GM12891 (cell line): ENCODE results near the gene ADAM29.
A peak's percentile ranks its signal among the peaks of the same experiment; 100 is the strongest.
"Not testable (repeated sequence)": the region's sequence is repeated elsewhere in the genome, so short reads cannot be mapped to it uniquely, and the experiment has no call there.

Experiments used
- DNase-seq: peaks from one replicate; pipeline ENCODE4 v3.0.0; 2011; ENCODE audit warnings: low spot score; ENCODE audit not compliant: insufficient read length
- FAIRE-seq: peaks from 2 replicates; lab custom pipeline; 2011; peaks lifted over from hg19 to GRCh38; lab: Jason Lieb, UNC
- PAX5 ChIP-seq: IDR thresholded peaks from 2 replicates; pipeline ENCODE4 v1.6.1; 2011; ENCODE audit warnings: low read length, moderate library complexity, mild to moderate bottlenecking; ENCODE audit not compliant: insufficient read depth, severe bottlenecking
- POLR2A ChIP-seq: IDR thresholded peaks from 2 replicates; pipeline ENCODE4 v1.6.1; 2011; ENCODE audit warnings: low read depth, low read length, control low read depth
- POLR2AphosphoS5 ChIP-seq: IDR thresholded peaks from 2 replicates; pipeline ENCODE4 v1.6.1; 2011; ENCODE audit warnings: low read depth, low read length, control low read depth
- POU2F2 ChIP-seq: IDR thresholded peaks from 2 replicates; pipeline ENCODE4 v1.6.1; 2011; ENCODE audit warnings: low read depth, mild to moderate bottlenecking, control low read depth, low read length, moderate library complexity
- SPI1 ChIP-seq: IDR thresholded peaks from 2 replicates; pipeline ENCODE4 v1.6.1; 2011; ENCODE audit warnings: low read depth, low read length, control low read depth
- TAF1 ChIP-seq: IDR thresholded peaks from 2 replicates; pipeline ENCODE4 v1.6.1; 2011; ENCODE audit warnings: low read depth, low read length, control low read depth

Gene ADAM29

DNA sequence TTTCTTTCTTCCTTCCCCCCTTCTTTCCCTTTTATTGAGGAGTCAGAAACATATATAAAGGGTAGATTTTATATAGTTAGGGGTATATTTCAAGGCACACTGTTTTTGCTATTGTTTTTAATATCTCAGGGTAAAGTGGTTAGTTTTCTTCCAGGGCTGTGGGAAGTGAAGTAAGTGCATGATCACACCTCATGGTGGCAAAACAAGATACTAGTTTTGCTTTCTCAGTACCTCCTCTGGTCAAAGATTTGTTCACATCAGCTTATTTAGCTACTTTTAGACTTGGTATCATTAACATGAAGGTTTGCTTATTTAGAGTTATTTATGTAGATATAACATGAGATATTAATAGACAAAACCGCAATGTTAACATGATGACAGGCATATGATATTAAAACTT lies 21.8 kb downstream of the ADAM29 start:
- TF ChIP-seq POU2F2 = no peak
- TF ChIP-seq TAF1 = no peak
- TF ChIP-seq POLR2A = no peak
- TF ChIP-seq POLR2AphosphoS5 = no peak
- TF ChIP-seq PAX5 = no peak
- no peak for TF ChIP-seq SPI1
- FAIRE-seq (no peak), DNase-seq (no peak)

GRCh38 chr4:174946246-174946645 lies 28.1 kb downstream of the ADAM29 start:
- TF ChIP-seq POLR2A = no peak
- TF ChIP-seq POU2F2 = no peak
- TF ChIP-seq PAX5 = no peak
- TF ChIP-seq SPI1 = peak; percentile 62
- TF ChIP-seq TAF1 = no peak
- TF ChIP-seq POLR2AphosphoS5 = no peak
- FAIRE-seq = no peak
- DNase-seq = no peak

DNA sequence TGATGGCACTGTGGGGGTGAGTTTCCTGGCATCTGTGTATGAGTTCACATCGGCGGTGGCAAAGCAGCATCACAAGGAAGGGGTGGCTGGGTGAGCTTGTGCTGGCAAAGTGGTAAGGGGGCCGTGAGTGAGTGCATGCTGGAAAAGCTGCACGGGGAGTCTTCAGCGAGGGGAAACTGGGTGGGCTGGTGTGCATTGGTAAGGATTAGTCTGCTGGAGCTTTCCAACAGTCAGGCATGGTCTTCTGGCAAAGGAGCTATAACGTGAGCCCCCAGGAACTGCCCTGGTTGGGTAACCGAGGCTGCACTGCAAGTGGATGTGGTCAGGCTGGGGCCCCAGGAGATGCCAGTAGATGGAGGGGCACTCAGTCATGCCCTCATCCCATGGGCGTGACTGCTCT lies 30.7 kb downstream of the ADAM29 start:
- DNase-seq (no peak), FAIRE-seq (no peak)
- TF ChIP-seq PAX5 (no peak), SPI1 (no peak), POU2F2 (no peak), POLR2A (no peak), TAF1 (no peak), POLR2AphosphoS5 (no peak)

GRCh38 chr4:174972911-174973310 lies 54.8 kb downstream of the ADAM29 start:
- DNase-seq (no peak), FAIRE-seq (no peak)
- no peak for TF ChIP-seq POU2F2
- TF ChIP-seq SPI1 = no peak
- TF ChIP-seq TAF1 = no peak
- no peak for TF ChIP-seq PAX5
- no peak for TF ChIP-seq POLR2A
- TF ChIP-seq POLR2AphosphoS5 = no peak

- DNase-seq (no peak), FAIRE-seq (no peak)
- no peak for TF ChIP-seq PAX5
- TF ChIP-seq SPI1 = no peak
- TF ChIP-seq POLR2AphosphoS5 = no peak
- TF ChIP-seq POU2F2 = no peak
- no peak for TF ChIP-seq TAF1
- no peak for TF ChIP-seq POLR2A
Measured at GRCh38 chr4:174973336-174973735, 55.2 kb downstream of the ADAM29 start.

DNA sequence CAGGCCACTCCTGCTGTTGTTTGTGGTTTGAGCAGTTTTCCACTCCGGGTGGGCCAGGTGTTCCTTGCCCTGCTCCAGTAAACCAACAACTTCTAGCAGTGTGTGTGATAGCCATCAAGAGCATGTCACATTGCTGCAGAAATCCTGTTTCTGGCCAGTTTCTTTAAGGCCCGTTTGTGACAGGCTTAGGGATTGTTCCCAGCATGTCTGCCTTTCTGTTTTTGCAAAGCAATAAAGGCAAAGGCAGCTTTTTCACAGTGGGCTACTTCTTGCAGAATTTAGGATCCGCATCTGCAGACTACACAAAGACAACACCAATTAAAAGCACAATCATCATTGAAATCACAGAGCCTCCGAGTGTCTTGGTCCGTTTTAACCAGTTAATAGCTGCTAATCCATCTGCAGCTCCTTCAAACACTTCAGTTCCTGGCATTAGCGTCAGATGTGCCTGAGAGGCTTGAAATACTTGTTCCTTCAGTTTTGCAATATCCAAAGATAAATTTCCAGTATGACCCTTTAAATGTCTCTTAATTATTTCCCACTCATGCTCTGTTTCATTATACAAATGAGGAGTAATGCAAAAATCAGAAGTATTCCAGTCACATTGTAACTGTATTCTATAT lies 65.1 kb downstream of the ADAM29 start:
- no peak for TF ChIP-seq TAF1
- no peak for TF ChIP-seq POLR2A
- no peak for TF ChIP-seq PAX5
- TF ChIP-seq POLR2AphosphoS5 = no peak
- no peak for TF ChIP-seq POU2F2
- no peak for TF ChIP-seq SPI1
- DNase-seq (no peak), FAIRE-seq (no peak)

- not testable (repeated sequence) for FAIRE-seq, DNase-seq
Measured at GRCh38 chr4:174983870-174984269, 65.7 kb downstream of the ADAM29 start.

DNA sequence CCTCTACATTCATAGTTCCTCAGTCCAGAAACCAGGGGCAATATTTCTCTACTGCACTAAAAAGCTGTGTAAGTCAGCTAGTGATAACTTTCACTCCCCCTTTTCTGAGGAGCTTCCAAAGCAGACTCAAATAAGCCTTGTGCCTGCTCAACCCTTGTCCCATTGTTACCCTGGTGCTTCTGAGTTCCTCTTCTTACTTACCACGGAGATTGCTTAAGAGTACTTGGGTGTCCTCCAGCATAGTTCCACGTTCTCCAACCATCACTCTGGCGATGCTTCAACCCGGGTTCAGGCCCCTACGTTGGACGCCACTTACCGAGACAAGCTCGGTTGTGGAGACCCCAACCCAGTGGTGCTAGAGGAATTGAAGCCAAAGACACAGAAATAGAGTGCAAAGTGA lies 71.6 kb downstream of the ADAM29 start:
- TF ChIP-seq POLR2AphosphoS5 = no peak
- TF ChIP-seq POLR2A = no peak
- no peak for TF ChIP-seq PAX5
- TF ChIP-seq TAF1 = no peak
- no peak for TF ChIP-seq POU2F2
- no peak for TF ChIP-seq SPI1
- no peak for DNase-seq

DNA sequence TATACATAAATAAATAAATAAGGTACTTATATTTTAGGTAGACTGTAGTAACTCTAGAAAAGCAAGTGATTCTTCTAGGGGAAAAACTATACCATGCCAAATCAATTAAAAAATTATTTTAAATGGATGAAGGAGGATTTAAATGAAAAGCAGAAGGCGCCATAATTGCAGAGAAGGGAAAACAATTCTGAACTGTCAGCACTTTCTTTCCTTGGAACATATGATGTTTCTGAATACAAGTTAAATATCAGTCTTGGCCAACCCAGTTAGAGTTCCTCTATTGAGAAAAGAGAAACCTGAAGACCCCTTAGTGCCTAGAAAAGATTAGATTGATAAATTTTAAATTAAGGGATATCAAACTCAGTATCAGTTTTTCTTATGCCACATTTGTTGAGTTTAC lies 75.8 kb downstream of the ADAM29 start:
- FAIRE-seq (no peak), DNase-seq (no peak)
- no peak for TF ChIP-seq POU2F2
- TF ChIP-seq SPI1 = no peak
- TF ChIP-seq POLR2AphosphoS5 = no peak
- no peak for TF ChIP-seq TAF1
- TF ChIP-seq POLR2A = no peak
- TF ChIP-seq PAX5 = no peak

More for the DNA sequence above, 71.6 kb downstream of the ADAM29 start:
- no peak for FAIRE-seq

GRCh38 chr4:174996079-174996478 lies 77.9 kb downstream of the ADAM29 start:
- TF ChIP-seq SPI1 = no peak
- TF ChIP-seq POLR2AphosphoS5 = no peak
- no peak for TF ChIP-seq POU2F2
- no peak for TF ChIP-seq TAF1
- no peak for TF ChIP-seq POLR2A
- TF ChIP-seq PAX5 = no peak
- no peak for FAIRE-seq

GRCh38 chr4:174999407-174999806 lies 81.2 kb downstream of the ADAM29 start:
- TF ChIP-seq POLR2AphosphoS5 = no peak
- TF ChIP-seq TAF1 = no peak
- TF ChIP-seq POU2F2 = no peak
- no peak for TF ChIP-seq SPI1
- no peak for TF ChIP-seq POLR2A
- no peak for TF ChIP-seq PAX5
- FAIRE-seq (no peak), DNase-seq (no peak)

More at GRCh38 chr4:174996079-174996478, 77.9 kb downstream of the ADAM29 start:
- DNase-seq = no peak
